Fibroblast of lung (primary cell): ENCODE results near the gene TMEM184B. TPM values are rescaled to one million over a fixed set of nuclear protein-coding genes. Genes with fewer than 3 reads are reported as not detected.

Experiments used
- DNase-seq, 2 donors: peaks; one replicate each; pipeline versions ENCODE4 v3.0.0 to v3.0.0-alpha.2; 2010; ENCODE audit warnings: low read depth in 2 of 2
- H2AFZ ChIP-seq: 2 replicates; pipeline ENCODE4 v1.5.1; 2012; ENCODE audit warnings: low read length, control low read depth, inconsistent platforms
- H3K27ac ChIP-seq: 2 replicates; pipeline ENCODE4 v1.5.1; 2011; ENCODE audit warnings: low read length, control low read depth; ENCODE audit not compliant: insufficient read depth
- H3K27me3 ChIP-seq: 2 replicates; pipeline ENCODE4 v1.5.1; 2011; ENCODE audit warnings: mild to moderate bottlenecking, low read length; ENCODE audit not compliant: control insufficient read depth, insufficient read depth
- H3K36me3 ChIP-seq: 2 replicates; pipeline ENCODE4 v1.5.1; 2011; ENCODE audit warnings: low read length; ENCODE audit not compliant: control insufficient read depth, insufficient read depth
- H3K4me1 ChIP-seq: 2 replicates; pipeline ENCODE4 v1.5.1; 2011; ENCODE audit warnings: low read length; ENCODE audit not compliant: control insufficient read depth, insufficient read depth; ENCODE audit errors: extremely low read depth
- H3K4me2 ChIP-seq: 2 replicates; pipeline ENCODE4 v1.5.1; 2011; ENCODE audit warnings: low read length, control low read depth; ENCODE audit not compliant: insufficient read depth; ENCODE audit errors: extremely low read depth
- H3K4me3 ChIP-seq, 4 experiments: fragments of 200-600 bp in 1 of 4; sonication (generic) in 1 of 4; replicated peaks in 1 of 4; 2 replicates each; pipeline ENCODE4 v1.5.1; 2011 to 2016; ENCODE audit warnings: low read length in 4 of 4, low read depth in 3 of 4, mild to moderate bottlenecking in 3 of 4, control low read depth in 2 of 4, inconsistent platforms in 1 of 4, mixed read lengths in 1 of 4; ENCODE audit not compliant: insufficient read depth in 1 of 4; ENCODE audit errors: control extremely low read depth in 1 of 4
- H3K79me2 ChIP-seq: 2 replicates; pipeline ENCODE4 v1.5.1; 2012; ENCODE audit warnings: mild to moderate bottlenecking, low read length, inconsistent platforms; ENCODE audit not compliant: control insufficient read depth, insufficient read depth
- H3K9ac ChIP-seq: 2 replicates; pipeline ENCODE4 v1.5.1; 2011; ENCODE audit warnings: mild to moderate bottlenecking, low read length, control low read depth; ENCODE audit not compliant: insufficient read depth
- H3K9me3 ChIP-seq: 2 replicates; pipeline ENCODE4 v1.5.1; 2012; ENCODE audit warnings: low read depth, low read length; ENCODE audit not compliant: control insufficient read depth, insufficient read depth
- H4K20me1 ChIP-seq: 2 replicates; pipeline ENCODE4 v1.5.1; 2011; ENCODE audit warnings: low read length; ENCODE audit not compliant: control insufficient read depth, insufficient read depth; ENCODE audit errors: extremely low read depth
- CTCF ChIP-seq, 2 donors: IDR thresholded peaks in 1 of 2; conservative IDR thresholded peaks in 1 of 2; 1 replicate in 1 of 2; 2 replicates in 1 of 2; pipeline ENCODE4 v1.5.1; 2011 to 2012; ENCODE audit warnings: low read length in 2 of 2, control low read depth in 1 of 2, inconsistent platforms in 1 of 2, low read depth in 1 of 2, mild to moderate bottlenecking in 1 of 2
- EZH2 ChIP-seq: IDR thresholded peaks from 2 replicates; pipeline ENCODE4 v1.5.1; 2012; ENCODE audit warnings: low read length, control low read depth, mild to moderate bottlenecking; ENCODE audit errors: missing control alignments
- polyA plus RNA-seq, 2 donors: library from polyadenylated mRNA; depleted of rRNA in 1 of 2; stranded (reverse) in 1 of 2; unstranded in 1 of 2; fragments of >200 nt; gene quantifications; 2 replicates each; pipeline ENCODE4 v1.2.1, GENCODE V29; 2011 to 2012; ENCODE audit warnings: missing spikeins in 1 of 2
- total RNA-seq: library from RNA; depleted of rRNA; stranded (reverse); fragments of >200 nt; gene quantifications from 2 replicates; pipeline ENCODE4 v1.2.1, GENCODE V29; 2014

Gene TMEM184B
- total and polyA plus RNA-seq, 2 donors (not counting 1 experiment from before 2014, with no cell fraction given), result 28.2 to 37.2 TPM

- no peak overlapping the region for H3K9ac ChIP-seq
- no peak overlapping the region for H2AFZ ChIP-seq
- H3K27ac ChIP-seq, result peak overlapping the region; percentile 94
Observed at GRCh38 chr22:38318792-38319773, 46.3 kb upstream of the TMEM184B start.

GRCh38 chr22:38317995-38318715 lies 45.3 kb upstream of the TMEM184B start:
- TF ChIP-seq CTCF (conservative IDR thresholded peaks at IDR 0.05 in 1 of 2, IDR thresholded peaks at IDR 0.05 in 1 of 2; ENCODE audit: low read depth in 1 of 2, low read length in 2 of 2) (no peak), EZH2 (no peak)
- H4K20me1 ChIP-seq, result no peaks in the 10 kb centered on the region

More at GRCh38 chr22:38318792-38319773, 46.3 kb upstream of the TMEM184B start:
- DNase-seq, result no peak
- Histone ChIP-seq H3K36me3 (no peaks in the 10 kb centered on the region), H3K27me3 (no peaks in the 10 kb centered on the region), H3K79me2 (peaks cover 27% of the 10 kb centered on the region), H3K4me2 (peak overlapping the region; percentile 86), H4K20me1 (no peaks in the 10 kb centered on the region), H3K9me3 (no peaks in the 10 kb centered on the region), H3K4me1 (peaks cover 18% of the 10 kb centered on the region), H3K4me3 (no peak overlapping the region)
- TF ChIP-seq CTCF (conservative IDR thresholded peaks at IDR 0.05 in 1 of 2, IDR thresholded peaks at IDR 0.05 in 1 of 2; ENCODE audit: low read depth in 1 of 2, low read length in 2 of 2), result no peak
- TF ChIP-seq EZH2, result no peak

More at GRCh38 chr22:38317995-38318715, 45.3 kb upstream of the TMEM184B start:
- H2AFZ ChIP-seq, result peak overlapping the region; percentile 68
- peak; percentile 84 to 96 for DNase-seq
- H3K9ac ChIP-seq, result peak overlapping the region; percentile 79
- peaks cover 23% of the 10 kb centered on the region for H3K4me1 ChIP-seq
- H3K4me2 ChIP-seq, result peak overlapping the region; percentile 86
- H3K4me3 ChIP-seq, result peak overlapping the region in 2 of 4 experiments; percentile 25 to 58
- no peaks in the 10 kb centered on the region for H3K27me3 ChIP-seq
- H3K79me2 ChIP-seq, result peaks cover 33% of the 10 kb centered on the region
- H3K27ac ChIP-seq, result peak overlapping the region; percentile 94
- no peaks in the 10 kb centered on the region for H3K36me3 ChIP-seq
- no peaks in the 10 kb centered on the region for H3K9me3 ChIP-seq
